Stimulated activated CD4-positive, alpha-beta T cell treated with anti-CD3 and anti-CD28 coated beads, Interleukin-2, amount 100 ng/mL, for 4 hours (primary cell): ENCODE results near the gene DNAJC18.
"Not testable (repeated sequence)": the region's sequence is repeated elsewhere in the genome, so short reads cannot be mapped to it uniquely, and the experiment has no call there.

Experiments
- DNase-seq: peaks from one replicate; pipeline ENCODE4 v3.0.0-alpha.2; 2020; ENCODE audit warnings: low read depth

The DNAJC18 gene

GRCh38 chr5:139426203-139426885 is 13.0 kb downstream of the DNAJC18 start:
- DNase-seq, result no peak

- DNase-seq, result no peak
These were observed 13.8 kb downstream of the DNAJC18 start for GRCh38 chr5:139425497-139425896.

- DNase-seq, result peak; percentile 43
These were observed 16.9 kb downstream of the DNAJC18 start for GRCh38 chr5:139422307-139422893.

- no peak for DNase-seq
These were observed 19.8 kb downstream of the DNAJC18 start for GRCh38 chr5:139419226-139420192.

GRCh38 chr5:139418793-139419192 is 20.5 kb downstream of the DNAJC18 start:
- DNase-seq, result no peak

GRCh38 chr5:139417214-139417613 is 22.1 kb downstream of the DNAJC18 start:
- DNase-seq, result no peak

GRCh38 chr5:139416651-139417050 is 22.7 kb downstream of the DNAJC18 start:
- no peak for DNase-seq

- DNase-seq, result no peak
These were observed 23.5 kb downstream of the DNAJC18 start for GRCh38 chr5:139415869-139416268.

GRCh38 chr5:139415221-139415861 is 24.0 kb downstream of the DNAJC18 start:
- no peak for DNase-seq

GRCh38 chr5:139414581-139415130 is 24.7 kb downstream of the DNAJC18 start:
- no peak for DNase-seq

- DNase-seq, result no peak
These were observed 25.4 kb downstream of the DNAJC18 start for GRCh38 chr5:139413963-139414362.

GRCh38 chr5:139413153-139413552 is 26.2 kb downstream of the DNAJC18 start:
- DNase-seq, result no peak

- DNase-seq, result no peak
These were observed 28.1 kb downstream of the DNAJC18 start for GRCh38 chr5:139410993-139411828.

- DNase-seq, result no peak
These were observed 29.0 kb downstream of the DNAJC18 start for GRCh38 chr5:139410121-139410992.

- DNase-seq, result not testable (repeated sequence)
These were observed 30.2 kb downstream of the DNAJC18 start for GRCh38 chr5:139409116-139409515.

- DNase-seq, result no peak
These were observed 31.1 kb downstream of the DNAJC18 start for GRCh38 chr5:139408191-139408590.

GRCh38 chr5:139407517-139407916 is 31.8 kb downstream of the DNAJC18 start:
- DNase-seq, result no peak

- DNase-seq, result no peak
These were observed 32.4 kb downstream of the DNAJC18 start for GRCh38 chr5:139406963-139407362.

GRCh38 chr5:139404484-139404840 is 34.9 kb downstream of the DNAJC18 start:
- no peak for DNase-seq
